IPS DF 6.9 (cell line): ENCODE data around the gene MRPL58.
"Not testable (repeated sequence)": the region's sequence is repeated elsewhere in the genome, so short reads cannot be mapped to it uniquely, and the experiment has no call there.

ENCODE experiments used
- DNase-seq: peaks from one replicate; pipeline ENCODE4 v3.0.0-alpha.2; 2013; ENCODE audit warnings: low read depth, low spot score
- H3K27ac ChIP-seq: one replicate; pipeline ENCODE4 v1.5.1; 2013; ENCODE audit warnings: low read length, control low read depth
- H3K27me3 ChIP-seq: 2 replicates; pipeline ENCODE4 v1.6.1; 2013; ENCODE audit warnings: mild to moderate bottlenecking, low read length; ENCODE audit not compliant: control insufficient read depth, insufficient read depth
- H3K36me3 ChIP-seq: 2 replicates; pipeline ENCODE4 v1.6.1; 2013; ENCODE audit warnings: low read length; ENCODE audit not compliant: control insufficient read depth, insufficient read depth
- H3K4me1 ChIP-seq: 2 replicates; pipeline ENCODE4 v1.6.1; 2013; ENCODE audit warnings: low read length; ENCODE audit not compliant: control insufficient read depth, insufficient read depth
- H3K4me3 ChIP-seq: 2 replicates; pipeline ENCODE4 v1.5.1; 2013; ENCODE audit warnings: mild to moderate bottlenecking, low read length
- H3K9me3 ChIP-seq: 2 replicates; pipeline ENCODE4 v1.6.1; 2013; ENCODE audit warnings: low read length, inconsistent platforms; ENCODE audit not compliant: control insufficient read depth, insufficient read depth
- WGBS: extraction: QIAGEN DNeasy Blood & Tissue Kit; methylation state at CpG from one replicate; pipeline ENCODE4 v1.1.7; 2013; ENCODE audit warnings: mixed read lengths, missing lambda C conversion rate; ENCODE audit not compliant: insufficient read length, insufficient coverage; 5-methylcytosine and 5-hydroxymethylcytosine counted together

The MRPL58 gene

GRCh38 chr17:74972107-74972972, 40.1 kb upstream of the MRPL58 start, which contains the start of gene HID1:
Gene HID1 (minus strand): TSS chr17:74972759. CDS start chr17:74972656, 103 bp downstream.
- H3K9me3 ChIP-seq, result no peaks in the 10 kb centered on the region
- peaks cover 7% of the 10 kb centered on the region; the same call in 1 of the 2 replicates for H3K4me1 ChIP-seq
- no peak within 1 kb of the TSS for H3K27ac ChIP-seq
- DNase-seq, result no peak
- peaks cover 17% of the 10 kb centered on the region for H3K27me3 ChIP-seq
- peak within 1 kb of the TSS; percentile 61; the same call in 1 of the 2 replicates for H3K4me3 ChIP-seq
- H3K36me3 ChIP-seq, result no peaks in the 10 kb centered on the region
- no CpG with 5 or more reads among the region's 95 CpGs for WGBS

- H3K27me3 ChIP-seq, result peaks cover 17% of the 10 kb centered on the region
- no peak overlapping the region for H3K27ac ChIP-seq
- no CpG with 5 or more reads among the region's 17 CpGs for WGBS
- peaks cover 7% of the 10 kb centered on the region; the same call in 1 of the 2 replicates for H3K4me1 ChIP-seq
- no peaks in the 10 kb centered on the region for H3K36me3 ChIP-seq
- no peak for DNase-seq
- no peaks in the 10 kb centered on the region for H3K9me3 ChIP-seq
- peak overlapping the region; percentile 46; the same call in 1 of the 2 replicates for H3K4me3 ChIP-seq
Observed at GRCh38 chr17:74972973-74973328, 39.5 kb upstream of the MRPL58 start.

- Histone ChIP-seq H3K9me3 (no peaks in the 10 kb centered on the region), H3K27me3 (peaks cover 17% of the 10 kb centered on the region), H3K4me3 (no peak overlapping the region), H3K36me3 (no peaks in the 10 kb centered on the region), H3K27ac (no peak overlapping the region), H3K4me1 (0 out of 2 replicates have a peak, but pooled peaks cover 2% of the 10 kb centered on the region)
- no peak for DNase-seq
- no CpG with 5 or more reads among the region's 4 CpGs for WGBS
Observed at GRCh38 chr17:74975943-74976342, 36.5 kb upstream of the MRPL58 start.

GRCh38 chr17:74977802-74978201, 34.7 kb upstream of the MRPL58 start:
- Histone ChIP-seq H3K4me1 (no peaks in the 10 kb centered on the region), H3K9me3 (no peaks in the 10 kb centered on the region), H3K4me3 (no peak overlapping the region), H3K27me3 (peaks cover 10% of the 10 kb centered on the region), H3K27ac (no peak overlapping the region), H3K36me3 (no peaks in the 10 kb centered on the region)
- no peak for DNase-seq
- no CpG with 5 or more reads among the region's 3 CpGs for WGBS

- Histone ChIP-seq H3K36me3 (no peaks in the 10 kb centered on the region), H3K4me3 (no peak overlapping the region), H3K4me1 (no peaks in the 10 kb centered on the region), H3K9me3 (no peaks in the 10 kb centered on the region), H3K27ac (no peak overlapping the region), H3K27me3 (peaks cover 6% of the 10 kb centered on the region)
- no CpG with 5 or more reads among the region's 3 CpGs for WGBS
- DNase-seq, result no peak
Observed at GRCh38 chr17:74978240-74978639, 34.2 kb upstream of the MRPL58 start.

DNA sequence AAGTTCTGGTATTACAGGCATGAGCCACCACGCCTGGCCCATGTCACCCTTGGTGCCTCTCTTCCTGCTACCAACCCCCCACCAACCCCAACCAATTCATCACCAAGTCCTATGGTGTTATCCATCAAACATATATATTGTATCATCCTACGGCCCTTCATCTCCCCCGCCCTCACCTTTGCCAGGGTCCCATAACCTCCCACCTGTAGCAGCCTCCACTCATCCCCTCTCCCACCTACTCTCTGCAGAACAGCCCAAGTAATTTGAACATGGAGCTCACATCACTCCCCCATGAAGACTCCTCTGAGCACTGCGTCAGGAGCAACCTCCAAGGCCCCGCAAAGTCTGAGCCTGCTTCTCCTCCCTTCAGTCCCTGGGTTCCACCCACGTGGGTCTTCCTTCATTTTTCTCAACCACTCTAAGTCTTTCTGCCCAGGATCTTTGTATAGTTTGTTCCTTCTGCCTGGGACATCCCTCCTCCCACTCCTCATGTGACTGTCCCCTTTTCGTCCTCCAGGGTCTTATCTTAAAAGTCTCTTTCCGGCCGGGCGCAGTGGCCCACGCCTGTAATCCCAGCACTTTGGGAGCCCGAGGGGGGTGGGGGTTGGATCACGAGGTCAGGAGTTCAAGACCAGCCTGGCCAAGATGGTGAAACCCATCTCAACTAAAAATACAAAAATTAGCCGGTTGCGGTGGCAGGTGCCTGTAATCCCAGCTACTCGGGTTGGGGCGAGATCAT, 32.9 kb upstream of the MRPL58 start:
- peaks cover under 1% of the 10 kb centered on the region; the same call in 1 of the 2 replicates for H3K27me3 ChIP-seq
- H3K4me1 ChIP-seq, result no peaks in the 10 kb centered on the region
- H3K27ac ChIP-seq, result no peak overlapping the region
- WGBS, result 100% methylated on average over 1 of the region's 17 CpGs
- DNase-seq, result no peak
- no peaks in the 10 kb centered on the region for H3K36me3 ChIP-seq
- H3K9me3 ChIP-seq, result no peaks in the 10 kb centered on the region
- H3K4me3 ChIP-seq, result no peak overlapping the region

DNA sequence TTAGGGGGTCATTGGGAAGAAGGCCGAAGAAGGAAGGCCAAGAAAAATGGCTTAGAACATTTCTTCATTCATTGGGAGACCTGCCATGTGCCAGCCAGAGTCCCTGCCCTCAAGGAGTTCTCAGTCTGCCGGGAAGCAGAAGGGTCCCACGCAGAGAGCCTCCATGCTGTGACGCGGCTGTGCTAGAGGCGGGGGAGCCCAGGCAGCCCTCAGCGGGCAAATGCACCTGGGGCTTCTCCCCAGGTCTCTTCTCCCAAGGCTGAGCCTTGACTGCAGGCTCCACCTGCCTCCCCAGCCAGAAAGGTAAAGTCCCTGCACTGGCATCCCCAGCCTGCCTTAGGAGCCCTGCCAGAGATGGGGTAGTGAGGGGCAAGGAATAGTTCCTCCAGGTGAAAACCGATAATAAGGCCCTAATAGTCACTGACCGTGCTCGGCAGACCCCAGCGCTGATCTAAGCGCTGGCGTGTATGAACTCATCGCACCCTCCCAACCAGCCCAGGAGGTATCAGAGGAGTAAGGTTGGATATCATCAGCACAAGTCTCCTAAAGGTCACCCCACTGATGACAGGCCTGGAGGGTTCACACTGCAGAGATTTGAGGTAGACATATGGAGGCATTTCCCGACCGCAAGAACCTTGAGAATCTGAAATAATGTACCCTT, 31.0 kb upstream of the MRPL58 start:
- H3K27ac ChIP-seq, result no peak overlapping the region
- WGBS, result no CpG with 5 or more reads among the region's 16 CpGs
- H3K27me3 ChIP-seq, result no peaks in the 10 kb centered on the region
- H3K4me3 ChIP-seq, result peak overlapping the region; percentile 70; the same call in 1 of the 2 replicates
- H3K36me3 ChIP-seq, result no peaks in the 10 kb centered on the region
- no peak for DNase-seq
- H3K9me3 ChIP-seq, result no peaks in the 10 kb centered on the region
- no peaks in the 10 kb centered on the region for H3K4me1 ChIP-seq

DNA sequence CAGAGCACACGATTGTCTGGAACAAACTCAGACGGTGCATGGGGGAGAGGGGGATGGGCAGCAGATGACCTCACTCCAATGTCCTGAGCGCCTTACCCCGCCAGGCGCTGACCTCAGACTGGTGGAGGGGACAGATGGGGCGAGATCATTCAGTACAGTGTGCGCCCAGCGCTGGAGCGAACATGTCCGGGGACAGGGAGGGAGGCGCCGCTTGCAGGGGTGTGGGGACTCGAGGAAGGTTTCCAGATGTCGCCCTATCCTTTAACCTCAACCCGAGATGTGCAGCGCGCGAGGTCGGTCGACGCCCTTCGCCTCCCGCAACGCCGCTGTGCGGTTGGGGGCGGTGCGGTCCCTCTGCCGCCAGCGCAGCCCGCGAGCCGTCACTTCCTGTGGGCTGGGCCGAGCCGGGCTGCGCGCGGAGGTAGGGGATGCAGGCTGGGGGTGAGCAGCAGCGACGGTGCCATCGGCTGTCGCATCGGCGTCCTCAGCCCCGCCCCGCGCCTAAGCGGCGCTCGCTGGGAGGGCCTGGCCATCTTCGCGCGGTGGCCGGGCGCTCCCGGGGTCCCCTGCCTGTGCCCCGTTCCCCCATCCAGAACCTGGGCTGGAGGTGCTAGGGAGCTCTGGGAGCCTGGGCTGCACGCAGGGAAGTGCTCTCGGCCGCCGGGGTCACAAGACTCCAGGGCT, 30.3 kb upstream of the MRPL58 start:
- Histone ChIP-seq H3K4me3 (peak overlapping the region; percentile 70; the same call in 1 of the 2 replicates), H3K27ac (no peak overlapping the region), H3K9me3 (no peaks in the 10 kb centered on the region), H3K4me1 (no peaks in the 10 kb centered on the region), H3K36me3 (no peaks in the 10 kb centered on the region), H3K27me3 (no peaks in the 10 kb centered on the region)
- no peak for DNase-seq
- no CpG with 5 or more reads among the region's 61 CpGs for WGBS

- H3K4me1 ChIP-seq, H3K27me3 ChIP-seq, H3K9me3 ChIP-seq, DNase-seq, H3K36me3 ChIP-seq, H3K27ac ChIP-seq: not testable (repeated sequence)
- no CpG with 5 or more reads among the region's 14 CpGs for WGBS
- peak overlapping the region; percentile 70; the same call in 1 of the 2 replicates for H3K4me3 ChIP-seq
Observed at GRCh38 chr17:74982663-74983313, 29.7 kb upstream of the MRPL58 start.
